OCI-LY3 (cell line): ENCODE results near the gene NXNL1.
"Not testable (repeated sequence)": the region's sequence is repeated elsewhere in the genome, so short reads cannot be mapped to it uniquely, and the experiment has no call there.

ENCODE experiments used
- EZH2phosphoT487 ChIP-seq: fragments of 200-600 bp; shearing (Covaris generic); IDR thresholded peaks from 2 replicates; pipeline ENCODE4 v1.6.1; 2018; ENCODE audit warnings: antibody characterized with exemption, mixed run types, low read depth
- TF ChIP-seq, protein P1 (sequence below): fragments of 200-600, 300-600 bp; sonication (generic); IDR thresholded peaks from 2 replicates; pipeline ENCODE4 v1.5.1; 2014; ENCODE audit warnings: antibody characterized with exemption, low read length, low read depth

DNA sequence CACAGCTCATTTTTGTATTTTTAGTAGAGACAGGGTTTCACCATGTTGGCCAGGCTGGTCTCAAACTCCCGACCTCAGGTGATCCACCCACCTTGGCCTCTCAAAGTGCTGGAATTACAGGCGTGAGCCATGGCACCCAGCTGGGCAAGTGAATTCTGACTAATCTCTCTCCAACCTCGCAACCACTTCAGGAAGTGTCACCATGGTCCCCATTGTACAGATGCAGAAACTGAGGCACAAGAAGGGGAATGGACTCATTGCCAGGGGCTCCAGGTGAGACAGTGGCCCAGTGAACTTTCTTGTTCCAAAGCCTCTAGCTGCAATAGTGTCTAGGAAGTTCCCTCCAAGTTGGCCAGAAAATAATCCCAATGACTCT, 47.8 kb upstream of the NXNL1 start:
- TF ChIP-seq, protein P1, sequence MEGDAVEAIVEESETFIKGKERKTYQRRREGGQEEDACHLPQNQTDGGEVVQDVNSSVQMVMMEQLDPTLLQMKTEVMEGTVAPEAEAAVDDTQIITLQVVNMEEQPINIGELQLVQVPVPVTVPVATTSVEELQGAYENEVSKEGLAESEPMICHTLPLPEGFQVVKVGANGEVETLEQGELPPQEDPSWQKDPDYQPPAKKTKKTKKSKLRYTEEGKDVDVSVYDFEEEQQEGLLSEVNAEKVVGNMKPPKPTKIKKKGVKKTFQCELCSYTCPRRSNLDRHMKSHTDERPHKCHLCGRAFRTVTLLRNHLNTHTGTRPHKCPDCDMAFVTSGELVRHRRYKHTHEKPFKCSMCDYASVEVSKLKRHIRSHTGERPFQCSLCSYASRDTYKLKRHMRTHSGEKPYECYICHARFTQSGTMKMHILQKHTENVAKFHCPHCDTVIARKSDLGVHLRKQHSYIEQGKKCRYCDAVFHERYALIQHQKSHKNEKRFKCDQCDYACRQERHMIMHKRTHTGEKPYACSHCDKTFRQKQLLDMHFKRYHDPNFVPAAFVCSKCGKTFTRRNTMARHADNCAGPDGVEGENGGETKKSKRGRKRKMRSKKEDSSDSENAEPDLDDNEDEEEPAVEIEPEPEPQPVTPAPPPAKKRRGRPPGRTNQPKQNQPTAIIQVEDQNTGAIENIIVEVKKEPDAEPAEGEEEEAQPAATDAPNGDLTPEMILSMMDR = not testable (repeated sequence)
- not testable (repeated sequence) for TF ChIP-seq EZH2phosphoT487
